HepG2 (cell line): ENCODE results near the gene ARMC3. TPM values are rescaled to one million over a fixed set of nuclear protein-coding genes. Genes with fewer than 3 reads are reported as not detected.
A peak's percentile ranks its signal among the peaks of the same experiment; 100 is the strongest.

Experiments
- ATAC-seq: fragments of 200-7000 bp; cut with Tn5 transposase; 3 replicates; pipeline ENCODE4 v1.9.1; 2020; ENCODE audit warnings: mild to moderate bottlenecking, moderate library complexity
- BruUV-seq: library from RNA; stranded (reverse); fragments of 400-500 nt; replicated peaks from 2 replicates; lab custom pipeline; 2021; lab: Mats Ljungman, UMichigan
- CTCF ChIA-PET: fragments of 300-600 bp; formaldehyde crosslinking; extraction: SDS; loops from one replicate; lab custom pipeline; 2021; ENCODE audit warnings: low total read pairs, inconsistent platforms, low intra/inter-chr PET ratio; lab: Yijun Ruan, JAX
- POLR2A ChIA-PET: fragments of 350-600 bp; sonication (Branson Sonifier 250); formaldehyde crosslinking; loops from one replicate; lab custom pipeline; 2020; ENCODE audit warnings: antibody characterized with exemption, inconsistent platforms; lab: Yijun Ruan, JAX
- DNase-seq: peaks from one replicate; pipeline ENCODE4 v3.0.0-alpha.2; 2015; ENCODE audit warnings: low spot score
- FAIRE-seq: peaks from 3 replicates; lab custom pipeline; 2011; peaks lifted over from hg19 to GRCh38; lab: Jason Lieb, UNC
- H2AFZ ChIP-seq: one replicate; pipeline ENCODE4 v1.6.1; 2011; ENCODE audit warnings: low read length, inconsistent platforms
- H3K27ac ChIP-seq: fragments of 300-600 bp; 3 replicates; pipeline ENCODE4 v1.8.0; 2011; ENCODE audit warnings: mixed run types, mild to moderate bottlenecking, mixed read lengths, low read length, inconsistent platforms; ENCODE audit not compliant: insufficient read depth; ENCODE audit errors: extremely low read length
- H3K27me3 ChIP-seq, 2 experiments: fragments of 200-600 bp in 1 of 2; 2 replicates in 1 of 2; 3 replicates in 1 of 2; pipeline versions ENCODE4 v1.6.0 to v1.8.0; 2011; ENCODE audit warnings: low read length in 2 of 2, mild to moderate bottlenecking in 2 of 2, moderate library complexity in 2 of 2, inconsistent platforms in 1 of 2; ENCODE audit not compliant: insufficient read depth in 2 of 2, control insufficient read depth in 1 of 2
- H3K36me3 ChIP-seq, 2 experiments: fragments of 200-600 bp in 1 of 2; replicated peaks in 1 of 2; 2 replicates in 1 of 2; 3 replicates in 1 of 2; pipeline versions ENCODE4 v1.5.1 to v1.8.0; 2011; ENCODE audit warnings: low read length in 2 of 2, inconsistent platforms in 1 of 2; ENCODE audit not compliant: insufficient read depth in 2 of 2, control insufficient read depth in 1 of 2
- H3K4me1 ChIP-seq: 2 replicates; pipeline ENCODE4 v1.5.1; 2012; ENCODE audit warnings: low read length, inconsistent platforms; ENCODE audit not compliant: insufficient read depth
- H3K4me2 ChIP-seq: 2 replicates; pipeline ENCODE4 v1.6.0; 2011; ENCODE audit warnings: low read depth, low read length, inconsistent platforms
- H3K4me3 ChIP-seq, 3 experiments: fragments of 200-600 bp in 1 of 3; sonication (generic), shearing (Covaris generic) in 1 of 3; replicated peaks in 1 of 3; 2 replicates each; pipeline ENCODE4 v1.5.1; 2011 to 2016; ENCODE audit warnings: low read length in 3 of 3, inconsistent platforms in 2 of 3, low read depth in 2 of 3, mild to moderate bottlenecking in 2 of 3, control low read depth in 1 of 3, mixed read lengths in 1 of 3; ENCODE audit not compliant: insufficient read depth in 1 of 3
- H3K79me2 ChIP-seq: one replicate; pipeline ENCODE4 v1.6.1; 2011; ENCODE audit warnings: low read length, inconsistent platforms; ENCODE audit not compliant: insufficient read depth
- H3K9ac ChIP-seq: 2 replicates; pipeline ENCODE4 v1.6.0; 2011; ENCODE audit warnings: mild to moderate bottlenecking, low read depth, low read length, inconsistent platforms; ENCODE audit not compliant: insufficient read depth
- H3K9me3 ChIP-seq: 2 replicates; pipeline ENCODE4 v1.5.1; 2012; ENCODE audit warnings: mild to moderate bottlenecking, low read length
- H4K20me1 ChIP-seq: 2 replicates; pipeline ENCODE4 v1.6.0; 2011; ENCODE audit warnings: inconsistent platforms, mild to moderate bottlenecking, low read length, moderate library complexity; ENCODE audit not compliant: insufficient read depth
- CBFB ChIP-seq: sonication (generic); formaldehyde crosslinking; IDR thresholded peaks from 2 replicates; pipeline ENCODE4 v1.4.0; 2020; ENCODE audit warnings: missing genetic modification reagents
- LRRFIP1 ChIP-seq: sonication (generic); formaldehyde crosslinking; conservative IDR thresholded peaks from 2 replicates; pipeline ENCODE4 v1.4.0; 2020; ENCODE audit warnings: missing genetic modification reagents
- NFAT5 ChIP-seq: sonication (generic); formaldehyde crosslinking; IDR thresholded peaks from 2 replicates; pipeline ENCODE4 v1.4.0; 2020; ENCODE audit warnings: missing genetic modification reagents
- RAD21 ChIP-seq: fragments of 450-650 bp; formaldehyde crosslinking; IDR thresholded peaks from 2 replicates; pipeline ENCODE4 v1.5.0; 2020; ENCODE audit warnings: mild to moderate bottlenecking
- STAG1 ChIP-seq: sonication (generic); formaldehyde crosslinking; IDR thresholded peaks from 2 replicates; pipeline ENCODE4 v1.4.0; 2020; ENCODE audit warnings: missing genetic modification reagents
- ZBTB33 ChIP-seq: sonication (generic); formaldehyde crosslinking; IDR thresholded peaks from 2 replicates; pipeline ENCODE4 v1.4.0; 2020; ENCODE audit warnings: missing genetic modification reagents
- ZFYVE20 ChIP-seq: sonication (generic); formaldehyde crosslinking; IDR thresholded peaks from 2 replicates; pipeline ENCODE4 v1.8.0; 2023; ENCODE audit warnings: low read depth, mild to moderate bottlenecking, moderate library complexity, missing genetic modification reagents, borderline replicate concordance
- ZNF10 ChIP-seq: sonication (generic); formaldehyde crosslinking; IDR thresholded peaks from 2 replicates; pipeline ENCODE4 v1.4.0; 2020; ENCODE audit warnings: mild to moderate bottlenecking, low read depth, missing genetic modification reagents, borderline replicate concordance
- WGBS: methylation state at CpG from one replicate; pipeline ENCODE4 v1.1.6; 2017; ENCODE audit warnings: low lambda C conversion rate; 5-methylcytosine and 5-hydroxymethylcytosine counted together
- in situ Hi-C: cut with HindIII; loops from 2 replicates; pipeline ENCODE4 v1.10.0; 2017; ENCODE audit warnings: low pct_unique_long_range_greater_than_20kb; ENCODE audit not compliant: extremely low pct_ligation_motif_present
- intact Hi-C: fragments of 100-400 bp; cut with micrococcal nuclease; formaldehyde crosslinking; loops from one replicate; pipeline ENCODE4 v1.10.0; 2022; ENCODE audit not compliant: unreplicated experiment
- polyA plus RNA-seq, 8 experiments: library from polyadenylated mRNA; depleted of rRNA in 3 of 8; stranded (reverse) in 7 of 8; unstranded in 1 of 8; fragments of >200 nt; fragmentation: Illumina TruSeq in 4 of 8; extraction: Trizol in 4 of 8; gene quantifications; 2 replicates each; pipeline versions ENCODE4 v1.2.1 to v1.2.3, GENCODE V29; 2011 to 2016; ENCODE audit warnings: low read depth in 4 of 8, missing spikeins in 1 of 8, mixed read lengths in 1 of 8; ENCODE audit not compliant: insufficient read depth in 1 of 8
- total RNA-seq, 5 experiments: library from RNA; depleted of rRNA; stranded (reverse); fragments of >200 nt; fragmentation: Illumina TruSeq; extraction: Trizol; gene quantifications; 2 replicates each; pipeline ENCODE4 v1.2.3, GENCODE V29; 2016; ENCODE audit warnings: low read depth in 1 of 5

ARMC3 gene
- total and polyA plus RNA-seq, 2 of the 13 experiments (the other 11 are each of a cell fraction or from before 2014, with no cell fraction given) = not detected

- no peak for TF ChIP-seq ZBTB33
- TF ChIP-seq, all 625 proteins: peak for 0
Measured at GRCh38 chr10:22911067-22911466, 16.8 kb upstream of the ARMC3 start (continued).

- H3K27ac ChIP-seq = no peak overlapping the region
- no peaks in the 10 kb centered on the region for H4K20me1 ChIP-seq
- H3K27me3 ChIP-seq = no peaks in the 10 kb centered on the region
- intact Hi-C loops = no loop called here
- in situ Hi-C loops = no loop called here
- no peak overlapping the region for H3K9ac ChIP-seq
- no peak for FAIRE-seq
- ChIA-PET CTCF (no interaction called here), POLR2A (no interaction called here)
- ATAC-seq = no peak; the same call in 2 of the 3 replicates
- H3K4me3 ChIP-seq = no peak overlapping the region
- no peaks in the 10 kb centered on the region for H3K36me3 ChIP-seq
- no TSS peak for BruUV-seq
- no peak overlapping the region for H2AFZ ChIP-seq
- peak; percentile 56 for DNase-seq
- H3K4me1 ChIP-seq = peaks cover 11% of the 10 kb centered on the region; the same call in 1 of the 2 replicates
- peaks cover 21% of the 10 kb centered on the region for H3K9me3 ChIP-seq
- H3K4me2 ChIP-seq = 0 out of 2 replicates have a peak overlapping the region, but pooled peaks have one; percentile 33
- H3K79me2 ChIP-seq = no peaks in the 10 kb centered on the region
- WGBS = 4% methylated on average over 10 of the region's 10 CpGs
- TF ChIP-seq ZFYVE20 (CRISPR knock-in tag) (no peak), STAG1 (peak; percentile 49), RAD21 (CRISPR knock-in tag) (no peak), CBFB (CRISPR knock-in tag) (no peak), ZNF10 (CRISPR knock-in tag) (no peak), NFAT5 (CRISPR knock-in tag) (no peak), LRRFIP1 (no peak)
Measured at GRCh38 chr10:22911889-22912762, 15.7 kb upstream of the ARMC3 start.
